GM21786 (cell line): Measurements from ENCODE around the gene DLG1.
A peak's percentile ranks its signal among the peaks of the same experiment; 100 is the strongest.
"Not testable (repeated sequence)": the region's sequence is repeated elsewhere in the genome, so short reads cannot be mapped to it uniquely, and the experiment has no call there.

Experiments used
- ATAC-seq: cut with Tn5 transposase; IDR thresholded peaks from one replicate; pipeline ENCODE4 v1.9.1; 2021; ENCODE audit not compliant: unreplicated experiment

DLG1 gene

GRCh38 chr3:197035577-197035976 is 262.8 kb downstream of the DLG1 start:
- ATAC-seq, result no peak

- not testable (repeated sequence) for ATAC-seq
Measured at GRCh38 chr3:197034778-197035177, 263.6 kb downstream of the DLG1 start.

GRCh38 chr3:197033764-197034163 is 264.6 kb downstream of the DLG1 start:
- ATAC-seq, result not testable (repeated sequence)

- ATAC-seq, result no peak
Measured at GRCh38 chr3:197031315-197032285, 266.8 kb downstream of the DLG1 start.

GRCh38 chr3:197030379-197031314 is 267.8 kb downstream of the DLG1 start:
- no peak for ATAC-seq

GRCh38 chr3:197029511-197030167 is 268.8 kb downstream of the DLG1 start, which contains the start of gene MELTF:
MELTF (minus strand) TSS chr3:197029817; CDS start chr3:197029702, 115 bp downstream.
- ATAC-seq, result peak; percentile 63

GRCh38 chr3:197028728-197029510 is 269.5 kb downstream of the DLG1 start:
- peak; percentile 40 for ATAC-seq

- no peak for ATAC-seq
Measured at GRCh38 chr3:197027896-197028727, 270.3 kb downstream of the DLG1 start.

- ATAC-seq, result no peak
Measured at GRCh38 chr3:197027151-197027895, 271.1 kb downstream of the DLG1 start.

GRCh38 chr3:197026481-197026866 is 271.9 kb downstream of the DLG1 start:
- ATAC-seq, result no peak

GRCh38 chr3:197025736-197026480 is 272.5 kb downstream of the DLG1 start:
- no peak for ATAC-seq

- ATAC-seq, result no peak
Measured at GRCh38 chr3:197024881-197025735, 273.3 kb downstream of the DLG1 start.

GRCh38 chr3:197023998-197024651 is 274.3 kb downstream of the DLG1 start:
- peak; percentile 6 for ATAC-seq

- peak; percentile 62 for ATAC-seq
Measured at GRCh38 chr3:197023241-197023997, 275.0 kb downstream of the DLG1 start.

GRCh38 chr3:197022405-197023231 is 275.8 kb downstream of the DLG1 start:
- ATAC-seq, result peak; percentile 16
